ENCODE results near the gene LRRC10B. TPM values are rescaled to one million over a fixed set of nuclear protein-coding genes. Genes with fewer than 3 reads are reported as not detected.

LRRC10B gene
- total RNA-seq, 2 experiments from 2014 or later, result not detected

DNA sequence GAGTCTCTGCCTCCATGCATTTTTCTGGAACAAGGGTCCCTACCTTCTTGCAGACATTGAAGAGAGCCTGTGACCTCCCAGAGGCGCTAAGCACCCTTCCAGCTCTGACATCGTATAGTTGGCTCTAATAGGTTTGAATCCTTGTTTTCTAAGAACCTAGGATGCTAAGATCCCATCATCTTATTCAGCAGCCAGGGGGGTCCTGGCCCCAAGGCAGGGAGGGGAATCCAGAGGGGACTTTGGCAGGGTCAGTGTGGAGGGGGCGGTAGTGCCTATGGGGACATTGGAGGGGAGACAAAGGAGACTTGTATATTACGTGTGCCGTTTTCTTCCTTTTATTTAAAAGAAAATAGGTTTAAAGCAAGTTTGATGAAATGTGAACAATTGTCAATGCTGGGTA is 3.4 kb upstream of the LRRC10B start:
- DNase-seq (no peak), ATAC-seq (ENCODE audit: poor library complexity) (no peak)
- Histone ChIP-seq H3K9me3 (ENCODE audit: control insufficient read depth in 1 of 2, insufficient read depth in 1 of 2, low read length in 2 of 2) (peaks cover 0 to 9% of the 10 kb centered on the region in 2 experiments), H3K36me3 (ENCODE audit: insufficient read depth, low read length) (no peaks in the 10 kb centered on the region), H3K27me3 (ENCODE audit: control insufficient read depth in 1 of 2, insufficient read depth in 2 of 2, low read length in 2 of 2) (peaks cover 38 to 39% of the 10 kb centered on the region in 2 experiments), H3K4me1 (ENCODE audit: insufficient read depth, low read length) (peaks cover 17% of the 10 kb centered on the region), H3K4me3 (ENCODE audit: low read length) (no peak overlapping the region), H3K27ac (ENCODE audit: low read depth in 1 of 2, low read length in 2 of 2) (no peak overlapping the region)
- Mint-ChIP-seq H3K4me3 (no peak overlapping the region), H3K36me3 (ENCODE audit: low read depth) (no peaks in the 10 kb centered on the region), H3K27ac (no peak overlapping the region), H3K4me1 (ENCODE audit: low read depth) (peaks cover 7% of the 10 kb centered on the region), H3K9me3 (no peaks in the 10 kb centered on the region), H3K27me3 (peaks cover 32% of the 10 kb centered on the region)
- intact Hi-C loops (cut with DNase I, micrococcal nuclease), result no loop called here
- ChIA-PET CTCF (no interaction called here), POLR2A (no interaction called here)
- TF ChIP-seq, protein P1, sequence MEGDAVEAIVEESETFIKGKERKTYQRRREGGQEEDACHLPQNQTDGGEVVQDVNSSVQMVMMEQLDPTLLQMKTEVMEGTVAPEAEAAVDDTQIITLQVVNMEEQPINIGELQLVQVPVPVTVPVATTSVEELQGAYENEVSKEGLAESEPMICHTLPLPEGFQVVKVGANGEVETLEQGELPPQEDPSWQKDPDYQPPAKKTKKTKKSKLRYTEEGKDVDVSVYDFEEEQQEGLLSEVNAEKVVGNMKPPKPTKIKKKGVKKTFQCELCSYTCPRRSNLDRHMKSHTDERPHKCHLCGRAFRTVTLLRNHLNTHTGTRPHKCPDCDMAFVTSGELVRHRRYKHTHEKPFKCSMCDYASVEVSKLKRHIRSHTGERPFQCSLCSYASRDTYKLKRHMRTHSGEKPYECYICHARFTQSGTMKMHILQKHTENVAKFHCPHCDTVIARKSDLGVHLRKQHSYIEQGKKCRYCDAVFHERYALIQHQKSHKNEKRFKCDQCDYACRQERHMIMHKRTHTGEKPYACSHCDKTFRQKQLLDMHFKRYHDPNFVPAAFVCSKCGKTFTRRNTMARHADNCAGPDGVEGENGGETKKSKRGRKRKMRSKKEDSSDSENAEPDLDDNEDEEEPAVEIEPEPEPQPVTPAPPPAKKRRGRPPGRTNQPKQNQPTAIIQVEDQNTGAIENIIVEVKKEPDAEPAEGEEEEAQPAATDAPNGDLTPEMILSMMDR (IDR thresholded peaks at IDR 0.05), result no peak

GRCh38 chr11:61505640-61506155 is 2.9 kb upstream of the LRRC10B start:
- Mint-ChIP-seq H3K27me3 (peaks cover 35% of the 10 kb centered on the region), H3K36me3 (ENCODE audit: low read depth) (no peaks in the 10 kb centered on the region), H3K9me3 (no peaks in the 10 kb centered on the region), H3K4me3 (no peak overlapping the region), H3K27ac (no peak overlapping the region), H3K4me1 (ENCODE audit: low read depth) (peaks cover 7% of the 10 kb centered on the region)
- intact Hi-C loops (cut with DNase I, micrococcal nuclease), result no loop called here
- no peaks in the 10 kb centered on the region for H3K36me3 ChIP-seq (ENCODE audit: insufficient read depth, low read length)
- peaks cover 44 to 45% of the 10 kb centered on the region in 2 experiments for H3K27me3 ChIP-seq (ENCODE audit: control insufficient read depth in 1 of 2, insufficient read depth in 2 of 2, low read length in 2 of 2)
- H3K4me1 ChIP-seq (ENCODE audit: insufficient read depth, low read length), result peaks cover 18% of the 10 kb centered on the region
- no peak for ATAC-seq (ENCODE audit: poor library complexity)
- no peak overlapping the region for H3K4me3 ChIP-seq (ENCODE audit: low read length)
- ChIA-PET POLR2A (no interaction called here), CTCF (no interaction called here)
- DNase-seq, result no peak
- TF ChIP-seq, protein P1 (IDR thresholded peaks at IDR 0.05), result no peak
- no peak overlapping the region for H3K27ac ChIP-seq (ENCODE audit: low read depth in 1 of 2, low read length in 2 of 2)
- peaks cover 0 to 14% of the 10 kb centered on the region in 2 experiments for H3K9me3 ChIP-seq (ENCODE audit: control insufficient read depth in 1 of 2, insufficient read depth in 1 of 2, low read length in 2 of 2)

GRCh38 chr11:61507012-61507768 is 1.4 kb upstream of the LRRC10B start:
- TF ChIP-seq, protein P1 (IDR thresholded peaks at IDR 0.05), result no peak
- POLR2A ChIA-PET, result no interaction called here
- Mint-ChIP-seq H3K9me3 (no peaks in the 10 kb centered on the region), H3K4me3 (no peak overlapping the region), H3K36me3 (ENCODE audit: low read depth) (no peaks in the 10 kb centered on the region), H3K27me3 (peaks cover 45% of the 10 kb centered on the region), H3K4me1 (ENCODE audit: low read depth) (peaks cover 7% of the 10 kb centered on the region), H3K27ac (no peak overlapping the region)
- H3K27me3 ChIP-seq (ENCODE audit: control insufficient read depth in 1 of 2, insufficient read depth in 2 of 2, low read length in 2 of 2), result peaks cover 49 to 54% of the 10 kb centered on the region in 2 experiments
- H3K36me3 ChIP-seq (ENCODE audit: insufficient read depth, low read length), result no peaks in the 10 kb centered on the region
- H3K27ac ChIP-seq (ENCODE audit: low read depth in 1 of 2, low read length in 2 of 2), result no peak overlapping the region
- no peak for ATAC-seq (ENCODE audit: poor library complexity)
- peaks cover 0 to 14% of the 10 kb centered on the region in 2 experiments for H3K9me3 ChIP-seq (ENCODE audit: control insufficient read depth in 1 of 2, insufficient read depth in 1 of 2, low read length in 2 of 2)
- H3K4me3 ChIP-seq (ENCODE audit: low read length), result no peak overlapping the region
- CTCF ChIA-PET, result no interaction called here
- H3K4me1 ChIP-seq (ENCODE audit: insufficient read depth, low read length), result peaks cover 18% of the 10 kb centered on the region
- no peak for DNase-seq
- intact Hi-C loops (cut with DNase I, micrococcal nuclease), result no loop called here

All from CD4-positive, alpha-beta T cell (primary cell).